Tibial nerve (tissue), 3 donors: ENCODE measurements around the gene MRC1.

Experiments
- CTCF ChIP-seq, 5 experiments: fragments of 200-600 bp in 3 of 5; fragments of 450-650 bp in 2 of 5; sonication (generic) in 3 of 5; IDR thresholded peaks; one replicate each; pipeline ENCODE4 v1.5.1; 2016 to 2019; ENCODE audit warnings: antibody characterized with exemption in 5 of 5, mild to moderate bottlenecking in 3 of 5, moderate library complexity in 2 of 5
- POLR2A ChIP-seq, 2 donors: fragments of 450-650 bp; IDR thresholded peaks; one replicate each; pipeline ENCODE4 v1.6.1; 2017; ENCODE audit warnings: antibody characterized with exemption in 2 of 2, mild to moderate bottlenecking in 2 of 2, moderate library complexity in 2 of 2

- no peak for TF ChIP-seq CTCF (IDR thresholded peaks at IDR 0.05)
- TF ChIP-seq POLR2A (IDR thresholded peaks at IDR 0.05): no peak
Measured at GRCh38 chr10:17811146-17811865, 2.2 kb downstream of the MRC1 start.
